HG03354 (cell line): ENCODE results near the gene GPATCH11.

Experiments used
- ATAC-seq: cut with Tn5 transposase; IDR thresholded peaks from one replicate; pipeline ENCODE4 v1.9.1; 2021; ENCODE audit warnings: mild to moderate bottlenecking; ENCODE audit not compliant: unreplicated experiment, poor library complexity, severe bottlenecking

The GPATCH11 gene

DNA sequence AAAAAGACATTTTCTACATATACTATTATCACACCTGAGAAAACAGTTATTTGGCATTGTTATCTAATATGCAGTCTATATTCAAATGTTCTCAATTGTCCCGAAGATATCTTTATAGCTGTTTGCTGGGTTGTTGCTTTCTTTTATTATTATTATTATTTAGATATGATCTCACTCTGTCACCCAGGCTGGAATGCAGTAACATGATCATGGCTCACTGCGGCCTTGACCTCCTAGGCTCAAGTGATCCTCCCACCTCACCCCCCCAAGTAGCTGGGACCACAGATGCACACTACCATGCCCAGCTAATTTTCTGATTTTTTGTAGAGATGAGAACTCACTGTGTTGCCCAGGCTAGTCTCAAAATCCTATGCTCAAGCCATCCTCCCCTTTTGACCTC, 19.9 kb downstream of the GPATCH11 start:
- ATAC-seq, result no peak

DNA sequence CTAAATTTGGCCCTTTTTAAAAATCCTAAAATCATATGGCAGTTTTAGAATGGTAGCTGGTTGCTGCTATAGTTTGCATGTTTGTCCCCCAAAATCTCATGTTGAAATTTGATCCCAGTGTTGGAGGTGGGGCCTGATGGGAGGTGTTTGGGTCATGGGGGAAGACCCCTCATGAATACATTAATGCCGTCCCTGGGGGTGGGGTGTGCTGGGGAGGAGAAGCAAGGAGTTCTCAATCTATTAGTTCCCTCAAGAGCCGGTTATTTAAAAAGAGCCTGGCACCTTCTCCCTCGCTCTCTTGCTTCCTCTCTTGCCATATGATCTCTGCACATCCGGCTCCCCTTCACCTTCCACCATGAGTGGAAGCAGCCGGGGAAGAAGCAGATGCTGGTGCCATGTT, 20.8 kb downstream of the GPATCH11 start:
- no peak for ATAC-seq

DNA sequence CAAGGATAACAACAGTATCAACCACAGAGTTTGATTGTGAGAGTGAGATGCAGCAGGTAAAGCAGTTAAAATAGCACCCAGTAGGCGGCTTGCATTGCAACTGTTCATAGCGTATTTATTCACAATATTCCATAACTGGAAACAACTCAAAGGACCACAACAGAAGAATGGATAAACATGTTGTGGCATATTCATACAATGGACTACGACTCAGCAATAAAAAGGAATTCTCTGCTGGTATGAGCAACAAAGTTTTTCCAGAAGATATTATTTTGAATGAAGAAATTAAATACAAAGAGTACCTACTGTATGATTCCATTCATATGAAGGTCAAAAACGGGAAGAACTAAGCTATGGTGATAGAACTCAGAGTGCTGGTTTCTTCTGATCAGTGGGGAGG, 25.2 kb downstream of the GPATCH11 start:
- ATAC-seq, result no peak

DNA sequence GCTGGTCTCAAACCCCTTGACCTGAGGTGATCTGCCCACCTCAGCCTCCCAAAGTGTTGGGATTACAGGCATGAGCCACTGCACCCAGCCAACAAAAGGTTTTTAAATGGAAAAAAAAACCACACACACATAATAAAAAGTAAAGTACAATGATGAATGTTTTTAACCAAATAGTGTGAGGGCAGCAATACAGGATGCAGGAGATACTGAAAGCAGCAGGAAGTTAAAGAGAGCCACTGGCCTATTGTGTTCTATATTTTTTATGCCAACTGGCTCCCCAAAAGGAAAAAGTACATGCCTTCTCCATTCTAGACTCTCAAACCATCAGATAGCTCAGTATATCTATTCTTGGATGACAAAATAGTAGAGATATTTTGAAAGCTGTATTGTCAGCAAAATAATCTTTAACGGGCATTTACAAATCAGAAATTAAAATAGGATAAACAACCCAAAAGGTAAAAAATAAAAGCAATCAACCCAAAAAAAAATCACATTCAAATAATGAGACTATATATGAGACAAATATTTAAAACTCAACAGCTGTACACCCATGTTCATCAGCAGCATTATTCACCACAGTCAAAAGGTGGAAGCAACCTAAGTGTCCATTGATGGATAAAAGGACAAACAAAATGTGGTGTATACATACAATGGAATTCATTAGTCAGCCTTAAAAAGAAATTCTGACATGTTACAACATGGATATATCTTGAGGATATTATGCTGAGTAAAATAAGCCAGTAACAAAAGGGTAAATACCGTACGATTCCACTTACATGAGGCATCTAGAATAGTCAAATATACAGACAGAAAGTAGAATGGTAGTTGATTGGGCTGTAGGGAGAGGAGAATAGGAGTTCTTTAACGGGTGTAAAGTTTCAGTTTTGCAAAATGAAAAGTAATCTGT, 26.2 kb downstream of the GPATCH11 start:
- ATAC-seq, result no peak

DNA sequence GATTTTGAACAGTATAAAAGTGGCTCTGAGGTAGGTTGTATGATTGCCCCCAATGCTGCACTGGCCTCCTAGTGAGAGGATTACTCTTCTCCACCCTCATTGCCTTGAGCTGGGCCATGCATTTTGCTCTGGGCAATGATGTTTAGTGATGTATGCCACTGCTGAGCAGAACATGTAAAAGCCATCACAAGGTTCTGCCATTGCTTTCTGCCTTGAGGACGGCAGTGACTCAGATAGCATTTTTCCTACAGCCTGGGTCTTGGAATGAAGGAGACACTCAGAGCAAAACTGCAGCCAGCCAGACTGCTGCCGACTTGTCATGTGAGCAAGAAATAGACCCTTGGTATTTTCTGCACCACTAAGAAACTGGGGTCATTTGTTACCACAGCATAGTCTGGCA, 27.6 kb downstream of the GPATCH11 start:
- no peak for ATAC-seq

DNA sequence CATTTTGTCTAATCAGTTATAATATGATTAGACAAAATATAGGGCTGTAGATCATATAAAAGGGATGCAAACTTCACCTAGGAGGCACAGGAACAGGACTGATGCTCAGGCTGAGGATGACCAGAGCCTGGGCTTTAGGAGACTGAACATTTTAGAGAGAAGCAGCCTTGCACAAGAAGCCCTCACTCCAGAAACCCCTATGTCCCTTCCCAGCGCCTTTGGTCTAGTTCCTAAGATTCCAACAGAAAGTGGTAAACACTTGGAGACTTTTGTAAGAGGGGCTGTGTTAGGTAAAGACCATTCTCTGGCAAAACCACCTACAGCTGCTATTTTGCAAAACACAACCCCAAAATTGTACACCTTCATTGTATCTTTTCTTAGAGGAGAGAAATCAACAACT, 33.2 kb downstream of the GPATCH11 start:
- ATAC-seq, result no peak

DNA sequence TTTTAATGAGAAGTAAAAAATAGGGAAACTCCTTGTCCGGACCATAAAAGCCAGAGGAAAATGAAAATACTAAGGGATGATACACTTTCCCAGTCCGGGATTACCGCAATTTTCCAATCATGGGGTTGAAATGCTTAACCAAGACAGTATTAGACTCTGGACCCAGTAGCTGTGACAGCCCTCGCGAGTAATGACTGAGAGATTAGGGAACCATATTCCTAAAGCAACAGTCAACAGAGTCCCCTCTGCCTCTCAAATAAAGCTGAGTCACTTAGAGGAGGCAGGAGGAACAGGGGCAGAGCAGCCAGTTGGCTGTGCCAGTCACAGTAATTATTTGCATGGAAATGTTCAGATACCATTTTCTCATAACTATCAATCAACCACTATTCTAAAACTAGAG, 34.8 kb downstream of the GPATCH11 start:
- no peak for ATAC-seq

DNA sequence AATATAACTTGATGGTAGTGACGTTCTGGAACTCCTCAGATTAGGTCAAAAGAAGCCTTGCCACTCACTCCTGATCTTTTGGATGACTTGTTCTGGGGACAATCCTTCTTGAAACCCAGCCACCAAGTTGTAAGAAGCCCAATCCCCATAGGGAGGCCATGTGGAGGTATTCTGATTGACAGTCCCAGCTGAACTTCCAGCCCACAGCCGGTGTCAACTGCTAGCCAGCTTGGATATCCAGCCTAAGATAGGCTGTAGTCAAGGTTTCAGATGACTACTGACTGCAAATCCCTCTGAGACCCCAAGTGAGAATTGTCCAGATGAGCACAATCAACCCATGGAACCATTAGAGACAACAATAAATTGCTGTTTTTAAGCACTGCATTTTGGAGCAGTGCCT, 41.1 kb downstream of the GPATCH11 start:
- no peak for ATAC-seq

DNA sequence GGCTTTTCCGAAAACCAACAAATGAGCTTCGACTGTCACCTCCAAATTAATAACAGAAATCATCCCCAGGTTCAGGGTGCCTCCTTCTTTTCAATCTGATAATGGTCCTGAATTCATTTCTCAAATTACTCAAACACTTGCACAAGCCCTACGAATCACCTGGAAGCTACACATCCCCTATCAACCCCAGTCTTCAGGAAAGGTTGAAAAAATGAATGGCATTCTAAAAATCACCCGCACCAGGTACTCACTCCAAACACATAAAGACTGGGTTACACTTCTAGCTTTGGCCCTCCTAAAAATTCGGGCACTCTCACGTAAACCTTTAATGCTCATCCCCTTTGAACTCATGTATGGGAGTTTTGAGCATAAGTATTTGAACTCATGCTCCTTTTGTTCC, 48.6 kb downstream of the GPATCH11 start:
- no peak for ATAC-seq

DNA sequence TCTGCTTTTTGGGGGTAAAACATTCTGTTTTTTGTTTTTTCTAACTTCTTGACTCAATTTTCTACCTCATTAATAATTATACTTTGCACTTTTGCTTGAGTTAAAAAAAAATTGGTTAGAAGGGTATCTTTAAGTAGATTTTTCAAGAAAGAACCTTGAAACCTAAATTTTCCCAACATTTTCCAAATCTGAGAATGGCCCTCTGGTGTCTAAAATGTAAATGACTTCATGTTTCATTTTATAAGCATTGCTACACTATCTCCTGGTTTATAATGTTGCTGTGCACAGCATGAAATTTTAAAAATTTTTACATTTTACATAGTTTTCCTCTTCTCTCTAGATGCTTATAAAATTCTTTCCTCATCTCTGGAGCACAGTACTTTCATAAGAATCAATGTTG, 58.2 kb downstream of the GPATCH11 start:
- no peak for ATAC-seq

DNA sequence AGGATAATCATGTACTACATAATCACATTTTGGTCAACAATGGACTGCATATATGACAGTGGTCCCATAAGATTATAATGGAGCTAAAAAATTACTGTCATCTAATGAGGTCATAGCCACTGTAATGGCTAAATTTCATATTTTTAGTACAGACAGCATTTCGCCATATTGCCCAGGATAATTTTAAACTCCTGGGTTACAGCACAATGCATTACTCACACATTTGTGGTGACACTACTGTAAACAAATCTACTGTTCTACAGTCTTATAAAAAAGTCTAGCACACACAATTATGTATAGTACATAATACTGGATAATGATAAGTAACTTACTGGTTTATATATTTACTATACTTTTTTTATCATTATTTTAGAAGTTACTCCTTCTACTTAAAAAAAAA, 59.7 kb downstream of the GPATCH11 start:
- no peak for ATAC-seq

DNA sequence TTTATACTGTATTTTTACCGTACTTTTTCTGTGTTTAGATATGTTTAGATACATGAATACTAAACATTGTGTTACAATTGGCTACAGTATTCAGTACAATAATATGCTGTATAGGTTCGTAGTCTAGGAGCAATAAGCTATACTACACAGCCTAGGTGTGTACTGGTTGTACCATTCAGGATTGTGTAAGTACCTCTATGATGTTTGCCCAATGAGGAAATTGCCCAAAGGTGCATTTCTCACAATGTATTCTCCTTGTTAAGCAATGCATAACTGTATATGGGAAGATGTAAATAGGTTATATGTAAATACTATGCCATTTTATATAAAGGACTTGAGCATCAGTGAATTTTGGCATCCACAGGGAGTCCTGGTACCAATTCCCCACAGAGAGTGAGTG, 61.7 kb downstream of the GPATCH11 start:
- ATAC-seq, result no peak

DNA sequence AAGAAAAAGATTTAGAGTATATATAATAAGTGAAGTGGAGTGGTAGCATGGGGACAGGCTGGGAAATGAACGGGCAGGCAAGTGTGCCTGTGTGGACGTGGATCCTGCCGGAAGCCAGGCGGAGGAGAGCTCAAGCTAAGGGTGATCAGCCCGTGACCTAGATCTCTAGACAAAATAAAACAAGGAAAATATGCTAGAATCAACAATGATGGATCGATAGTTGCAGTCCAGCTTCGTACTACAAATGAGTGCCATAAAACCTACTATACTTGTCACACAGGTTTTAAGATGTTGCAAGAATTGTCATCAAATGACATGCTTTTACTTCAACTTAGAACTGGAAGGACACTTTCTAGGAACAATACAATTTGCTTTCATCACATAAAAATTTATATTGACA, 64.0 kb downstream of the GPATCH11 start:
- ATAC-seq, result no peak
